Measurements from ENCODE around the gene LAMA3.

GRCh38 chr18:23778828-23779227 lies 89.6 kb downstream of the LAMA3 start:
- TF ChIP-seq, protein P1, sequence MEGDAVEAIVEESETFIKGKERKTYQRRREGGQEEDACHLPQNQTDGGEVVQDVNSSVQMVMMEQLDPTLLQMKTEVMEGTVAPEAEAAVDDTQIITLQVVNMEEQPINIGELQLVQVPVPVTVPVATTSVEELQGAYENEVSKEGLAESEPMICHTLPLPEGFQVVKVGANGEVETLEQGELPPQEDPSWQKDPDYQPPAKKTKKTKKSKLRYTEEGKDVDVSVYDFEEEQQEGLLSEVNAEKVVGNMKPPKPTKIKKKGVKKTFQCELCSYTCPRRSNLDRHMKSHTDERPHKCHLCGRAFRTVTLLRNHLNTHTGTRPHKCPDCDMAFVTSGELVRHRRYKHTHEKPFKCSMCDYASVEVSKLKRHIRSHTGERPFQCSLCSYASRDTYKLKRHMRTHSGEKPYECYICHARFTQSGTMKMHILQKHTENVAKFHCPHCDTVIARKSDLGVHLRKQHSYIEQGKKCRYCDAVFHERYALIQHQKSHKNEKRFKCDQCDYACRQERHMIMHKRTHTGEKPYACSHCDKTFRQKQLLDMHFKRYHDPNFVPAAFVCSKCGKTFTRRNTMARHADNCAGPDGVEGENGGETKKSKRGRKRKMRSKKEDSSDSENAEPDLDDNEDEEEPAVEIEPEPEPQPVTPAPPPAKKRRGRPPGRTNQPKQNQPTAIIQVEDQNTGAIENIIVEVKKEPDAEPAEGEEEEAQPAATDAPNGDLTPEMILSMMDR (IDR thresholded peaks at IDR 0.05; ENCODE audit: low read depth, low read length, missing input control) = no peak
- no peak for TF ChIP-seq GABPA (IDR thresholded peaks at IDR 0.05 in 1 of 2, conservative IDR thresholded peaks at IDR 0.05 in 1 of 2)
- no peak for TF ChIP-seq JUND (IDR thresholded peaks at IDR 0.05)
- no peak for TF ChIP-seq REST (IDR thresholded peaks at IDR 0.05)
- no peak for TF ChIP-seq RAD21 (IDR thresholded peaks at IDR 0.05)
- no peak for TF ChIP-seq SP1 (IDR thresholded peaks at IDR 0.05)
- no peak for TF ChIP-seq EGR1 (IDR thresholded peaks at IDR 0.05; ENCODE audit: low read depth in 2 of 2)
- TF ChIP-seq, protein P2, sequence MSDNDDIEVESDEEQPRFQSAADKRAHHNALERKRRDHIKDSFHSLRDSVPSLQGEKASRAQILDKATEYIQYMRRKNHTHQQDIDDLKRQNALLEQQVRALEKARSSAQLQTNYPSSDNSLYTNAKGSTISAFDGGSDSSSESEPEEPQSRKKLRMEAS (IDR thresholded peaks at IDR 0.05) = no peak
- no peak for TF ChIP-seq RXRA (IDR thresholded peaks at IDR 0.05)
- no peak for TF ChIP-seq TAF1 (conservative IDR thresholded peaks at IDR 0.05)
- TF ChIP-seq, protein P3, sequence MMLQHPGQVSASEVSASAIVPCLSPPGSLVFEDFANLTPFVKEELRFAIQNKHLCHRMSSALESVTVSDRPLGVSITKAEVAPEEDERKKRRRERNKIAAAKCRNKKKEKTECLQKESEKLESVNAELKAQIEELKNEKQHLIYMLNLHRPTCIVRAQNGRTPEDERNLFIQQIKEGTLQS (IDR thresholded peaks at IDR 0.05) = no peak
- no peak for TF ChIP-seq HNF4A (conservative IDR thresholded peaks at IDR 0.05)
- no peak for TF ChIP-seq NR2F2 (IDR thresholded peaks at IDR 0.05)
- no peak for TF ChIP-seq FOXA1 (IDR thresholded peaks at IDR 0.05)
